GM18519 (cell line): Measurements from ENCODE around the gene NCEH1.
A peak's percentile ranks its signal among the peaks of the same experiment; 100 is the strongest.

Source experiments
- ATAC-seq: cut with Tn5 transposase; IDR thresholded peaks from one replicate; pipeline ENCODE4 v1.9.1; 2021; ENCODE audit warnings: mild to moderate bottlenecking, moderate library complexity; ENCODE audit not compliant: unreplicated experiment, low FRiP score

NCEH1 gene

GRCh38 chr3:172592898-172593669 is 117.8 kb downstream of the NCEH1 start:
- ATAC-seq = no peak

GRCh38 chr3:172591876-172592771 is 118.7 kb downstream of the NCEH1 start:
- peak; percentile 78 for ATAC-seq

DNA sequence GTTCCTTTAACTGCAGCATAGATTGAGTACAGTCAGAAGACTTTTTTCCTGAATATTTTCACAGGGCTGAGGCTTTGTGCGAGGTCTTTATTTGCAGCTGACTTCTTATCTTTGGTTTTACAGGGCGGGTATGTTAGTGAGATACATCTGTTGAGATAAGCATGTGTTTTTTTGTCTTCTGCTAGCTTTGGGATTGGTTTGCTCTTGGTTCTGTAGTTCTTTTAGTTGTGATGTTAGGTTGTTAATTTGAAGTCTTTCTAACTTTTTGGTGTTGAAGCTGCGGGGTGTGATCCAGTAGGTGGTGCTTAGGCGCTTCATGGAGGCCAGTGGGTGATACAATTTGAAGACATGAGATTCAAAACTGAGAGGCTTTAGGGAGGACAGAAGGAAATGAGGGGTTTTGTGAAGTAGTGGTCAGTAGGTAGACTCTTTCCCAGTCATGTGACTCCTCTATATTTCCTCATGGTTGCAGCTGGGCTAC is 119.7 kb downstream of the NCEH1 start:
- ATAC-seq = no peak

DNA sequence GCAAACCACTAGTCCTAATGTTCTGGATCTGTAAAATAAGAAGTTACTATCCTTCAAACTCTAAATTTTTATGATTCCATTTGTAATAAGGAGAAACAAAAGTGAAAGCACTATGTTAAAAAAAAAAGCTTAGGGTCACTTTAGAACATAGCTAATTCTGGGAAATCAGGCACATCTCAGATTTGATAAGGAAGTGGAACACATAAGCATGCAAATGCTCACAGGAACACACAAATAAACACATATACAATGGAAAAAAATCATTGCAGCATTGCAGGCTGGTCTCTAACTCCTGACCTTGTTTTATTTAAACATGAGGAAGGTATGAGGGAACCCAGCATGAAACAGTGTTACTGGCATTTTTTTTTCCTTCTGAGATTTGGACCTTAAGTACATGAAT is 124.4 kb downstream of the NCEH1 start:
- no peak for ATAC-seq

DNA sequence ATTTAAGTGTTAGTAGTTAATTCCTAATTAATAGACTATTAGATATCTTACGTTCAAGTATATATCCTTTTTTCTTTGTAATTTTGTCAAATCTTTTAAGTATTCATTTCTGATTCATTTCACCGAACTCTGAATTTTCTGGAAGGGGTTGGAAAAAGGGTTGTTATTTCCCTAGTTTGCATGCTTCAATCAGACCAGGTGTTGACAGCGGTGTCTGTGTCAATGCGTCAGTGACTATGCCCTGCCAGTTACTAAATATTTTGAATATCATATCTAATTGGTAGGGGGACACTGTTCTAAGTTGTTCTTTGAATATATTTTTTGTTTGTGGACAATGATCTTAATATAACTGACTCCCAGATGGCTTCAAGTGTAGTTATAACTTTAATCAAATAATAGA is 124.9 kb downstream of the NCEH1 start:
- ATAC-seq = no peak

DNA sequence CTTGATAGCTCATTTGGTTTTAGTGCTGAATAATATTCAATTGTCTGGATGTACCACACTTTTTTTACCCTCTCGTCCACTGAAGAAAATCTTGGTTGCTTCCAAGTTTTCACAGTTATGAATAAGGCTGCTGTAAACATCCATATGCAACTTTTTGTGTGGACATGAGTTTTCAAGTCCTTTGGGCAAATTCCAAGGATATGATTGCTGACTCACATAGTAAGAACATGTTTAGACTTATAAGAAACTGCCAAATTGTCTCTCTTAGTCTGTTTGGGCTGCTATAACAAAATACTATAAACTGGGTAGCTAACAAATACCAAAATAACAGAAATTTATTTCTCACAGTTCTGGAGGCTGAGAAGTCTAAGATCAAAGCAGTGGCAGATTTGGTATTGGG is 128.2 kb downstream of the NCEH1 start:
- ATAC-seq = no peak

GRCh38 chr3:172581757-172582166 is 129.1 kb downstream of the NCEH1 start:
- no peak for ATAC-seq

DNA sequence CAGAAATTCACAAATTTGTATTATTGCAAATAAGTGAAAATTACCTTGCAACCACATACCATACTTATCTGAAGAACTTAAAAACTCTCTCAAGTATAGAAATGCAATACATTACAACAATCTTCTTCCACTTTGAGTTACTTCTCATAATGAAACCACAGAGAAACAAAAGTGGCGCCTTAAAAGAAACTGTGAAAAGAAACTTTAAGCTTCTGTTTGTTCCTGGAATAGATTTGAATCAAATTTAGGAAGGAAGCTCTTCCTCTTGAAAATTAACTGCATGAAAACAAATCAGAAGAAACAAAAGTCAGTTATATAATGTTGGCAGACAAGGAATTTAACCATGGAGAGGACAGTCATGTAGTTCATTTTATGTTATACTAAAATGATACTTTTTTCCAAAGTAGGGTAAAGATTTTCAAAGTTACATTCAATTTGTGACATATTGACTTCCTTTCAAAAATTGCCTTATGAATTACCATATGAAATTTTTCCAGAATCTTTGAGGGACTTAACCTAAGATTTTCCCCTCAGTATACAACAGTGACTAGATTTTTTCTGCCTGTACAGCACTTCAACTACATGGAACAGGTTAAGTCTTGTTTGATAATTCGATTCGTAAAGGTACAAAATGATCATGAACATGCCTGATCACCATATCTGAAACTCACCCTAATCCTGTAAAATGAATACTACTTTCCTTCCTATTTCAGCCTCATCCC is 130.0 kb downstream of the NCEH1 start:
- peak; percentile 80 for ATAC-seq
